Measurements from ENCODE around the gene ZNF784. TPM values are rescaled to one million over a fixed set of nuclear protein-coding genes. Genes with fewer than 3 reads are reported as not detected.
A peak's percentile ranks its signal among the peaks of the same experiment; 100 is the strongest.

The ZNF784 gene
- total and polyA plus RNA-seq, 2 of the 8 experiments (the other 6 are each of a cell fraction or from before 2014, with no cell fraction given): 6.5 to 8.0 TPM

DNA sequence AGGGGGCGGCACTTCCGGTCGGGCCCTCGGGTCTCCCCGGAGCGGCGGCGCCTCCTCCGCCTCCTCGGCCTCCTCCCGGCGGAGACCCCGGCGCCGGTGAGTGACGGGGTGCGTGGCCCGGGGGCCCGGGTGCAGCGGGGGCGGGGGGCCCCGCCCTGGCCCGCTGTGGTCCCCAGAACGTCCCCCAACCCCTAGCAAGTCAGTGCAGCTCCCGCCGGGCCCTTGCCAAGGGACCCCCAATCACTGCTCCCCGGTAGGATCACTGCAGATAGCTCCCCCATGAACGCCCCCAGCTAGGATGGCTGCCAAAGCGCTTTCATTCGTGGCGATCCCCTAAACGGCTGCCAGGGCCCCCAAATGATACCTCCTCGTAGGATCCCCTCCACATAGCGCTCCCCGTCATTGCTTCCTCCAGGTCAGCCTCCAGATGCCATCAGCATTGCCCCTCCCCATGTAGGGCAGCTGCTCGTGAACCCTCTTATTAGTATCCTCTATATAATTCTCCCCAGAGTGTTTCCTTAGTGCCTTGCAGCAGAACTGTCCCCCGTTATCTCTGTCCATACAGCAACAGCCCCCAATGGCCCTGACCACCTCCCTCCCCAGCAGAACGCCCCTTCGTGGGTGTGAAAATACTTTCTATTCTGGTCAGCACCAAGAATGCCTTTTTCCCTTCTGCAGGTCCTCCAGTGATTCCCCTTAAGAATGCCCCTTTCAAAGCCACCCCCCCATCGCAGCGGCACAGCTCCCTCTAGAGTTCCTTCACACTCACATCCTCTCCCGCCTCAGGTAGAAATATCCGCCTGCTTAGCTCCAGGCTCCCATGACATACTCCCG lies 18.5 kb downstream of the ZNF784 start, which contains the start of gene ZNF865:
Gene ZNF865, plus strand, starts transcription at position 11 of the 834 bp plus-strand sequence. CDS start 7,972 bp downstream, outside the sequence.
- Histone ChIP-seq H3K4me3 (ENCODE audit: extremely low read depth in 1 of 4, insufficient read depth in 2 of 4, low read depth in 3 of 4, low read length in 4 of 4) (peak within 1 kb of the TSS; percentile 54 to 93 (median 88)), H4K5ac (ENCODE audit: insufficient read length, low read depth, low read length) (peak within 1 kb of the TSS; percentile 96), H3K4me2 (ENCODE audit: insufficient read depth in 1 of 2, low read depth in 2 of 2, low read length in 2 of 2) (peak within 1 kb of the TSS; percentile 61 to 93), H3K27me3 (replicated peaks in 1 of 4; ENCODE audit: control insufficient read depth in 3 of 4, extremely low read depth in 1 of 4, insufficient read depth in 3 of 4, low read length in 3 of 4) (no peaks in the 10 kb centered on the region), H3K4me1 (replicated peaks in 1 of 4; ENCODE audit: control insufficient read depth in 3 of 4, insufficient read depth in 4 of 4, low read length in 3 of 4) (peaks cover 0 to 14% (median 8%) of the 10 kb centered on the region in 4 experiments; a peak in 6 of 7 replicates), H2BK5ac (ENCODE audit: low read depth, low read length) (peak within 1 kb of the TSS; percentile 96), H4K8ac (ENCODE audit: extremely low read depth, insufficient read depth, low read length) (peak within 1 kb of the TSS; percentile 83), H3K36me3 (ENCODE audit: control insufficient read depth in 2 of 4, insufficient read depth in 4 of 4, low read length in 3 of 4) (peaks cover 0 to 3% (median 0%) of the 10 kb centered on the region in 4 experiments; a peak in 1 of 8 replicates), H2BK20ac (ENCODE audit: low read length) (peak within 1 kb of the TSS; percentile 66; the same call in 1 of the 2 replicates), H3K23me2 (ENCODE audit: low read depth, low read length) (peaks cover 13% of the 10 kb centered on the region), H2BK15ac (ENCODE audit: low read length) (peak within 1 kb of the TSS; percentile 95; the same call in 1 of the 2 replicates), H2BK12ac (ENCODE audit: low read depth, low read length) (0 out of 2 replicates have a peak within 1 kb of the TSS, but pooled peaks have one; percentile 80), H3K18ac (ENCODE audit: extremely low read depth, low read length) (peak within 1 kb of the TSS; percentile 98), H3K23ac (ENCODE audit: insufficient read length) (no peak within 1 kb of the TSS), H3K14ac (ENCODE audit: insufficient read length) (peak within 1 kb of the TSS; percentile 1), H3K56ac (replicated peaks; ENCODE audit: insufficient read length, low read depth, low read length) (peak within 1 kb of the TSS; percentile 95), H2AFZ (ENCODE audit: low read length) (no peak within 1 kb of the TSS; the same call in 1 of the 2 replicates), H3K79me1 (ENCODE audit: low read depth, low read length) (peaks cover 5% of the 10 kb centered on the region), H3K79me2 (ENCODE audit: control insufficient read depth in 1 of 2, insufficient read depth in 2 of 2, low read length in 2 of 2) (peaks cover 0 to 10% of the 10 kb centered on the region in 2 experiments; a peak in 2 of 4 replicates), H2BK120ac (replicated peaks; ENCODE audit: low read depth, low read length) (peak within 1 kb of the TSS; percentile 86), H3K27ac (ENCODE audit: low read depth, low read length) (peak within 1 kb of the TSS; percentile 80), H4K20me1 (replicated peaks in 1 of 2; ENCODE audit: control insufficient read depth in 1 of 2, insufficient read depth in 2 of 2, low read length in 2 of 2) (peaks cover 2 to 19% of the 10 kb centered on the region in 2 experiments), H3K9me3 (ENCODE audit: insufficient read depth in 2 of 2, low read depth in 1 of 2, low read length in 1 of 2) (no peaks in the 10 kb centered on the region), H3K4ac (replicated peaks; ENCODE audit: insufficient read length, low read depth, low read length) (peak within 1 kb of the TSS; percentile 74), H4K91ac (replicated peaks; ENCODE audit: insufficient read length, low read length) (peak within 1 kb of the TSS; percentile 98), H3K9ac (replicated peaks in 1 of 4; ENCODE audit: extremely low read depth in 1 of 4, low read depth in 3 of 4, low read length in 3 of 4) (peak within 1 kb of the TSS; percentile 59 to 66 (median 62)), H2AK5ac (ENCODE audit: low read depth, low read length) (no peak within 1 kb of the TSS)
- FAIRE-seq (peak; percentile 74), DNase-seq (ENCODE audit: low read depth in 1 of 2, low spot score in 2 of 2) (peak in 1 of 2 experiments; percentile 72)
- ChIA-PET POLR2A (ENCODE audit: partially characterized antibody) (interaction anchor here (0.6 to 3.6 kb wide), 15 partner anchors 11 to 121 kb away, joined by 3 to 25 read pairs (median 4); partner anchors contain the start of genes NAT14, U2AF2, ZNF579 and ZNF784), CTCF (ENCODE audit: partially characterized antibody) (interaction anchor here (0.6 to 2.3 kb wide), 28 partner anchors 9 to 447 kb away, joined by 3 to 22 read pairs (median 5); partner anchors contain the start of genes NAT14 and ZNF784)
- WGBS, 2 experiments (ENCODE audit: extremely low coverage in 1 of 2, insufficient coverage in 1 of 2, insufficient read length in 1 of 2, insufficient replicate concordance in 2 of 2, low coverage in 1 of 2, low lambda C conversion rate in 2 of 2, missing lambda C conversion rate in 1 of 2): 4% methylated on average over 18 of the region's 44 CpGs; no CpG with 5 or more reads in 1 of the 2 experiments
- TF ChIP-seq KDM1A (IDR thresholded peaks at IDR 0.05; ENCODE audit: borderline replicate concordance, low read length) (no peak), RFX5 (IDR thresholded peaks at IDR 0.05; ENCODE audit: borderline replicate concordance, low read depth, low read length) (peak; percentile 54; the same call in 1 of the 2 replicates), SIN3A (conservative IDR thresholded peaks at IDR 0.05 in 1 of 2, IDR thresholded peaks at IDR 0.05 in 1 of 2; ENCODE audit: low read depth in 1 of 2, low read length in 2 of 2) (peak; percentile 39 to 75; a peak in 2 of 4 replicates), YY1 (IDR thresholded peaks at IDR 0.05; ENCODE audit: low read depth, low read length) (0 out of 2 replicates have a peak, but pooled peaks have one; percentile 9), TEAD4 (IDR thresholded peaks at IDR 0.05; ENCODE audit: low read depth, low read length) (0 out of 2 replicates have a peak, but pooled peaks have one; percentile 7), EZH2 (IDR thresholded peaks at IDR 0.05; ENCODE audit: low read depth, low read length, severe bottlenecking) (no peak), GABPA (IDR thresholded peaks at IDR 0.05; ENCODE audit: borderline replicate concordance, insufficient read depth, low read length) (no peak), SAP30 (IDR thresholded peaks at IDR 0.05; ENCODE audit: insufficient read depth, insufficient replicate concordance, low read length) (peak; percentile 65)
- TF ChIP-seq, protein P1, sequence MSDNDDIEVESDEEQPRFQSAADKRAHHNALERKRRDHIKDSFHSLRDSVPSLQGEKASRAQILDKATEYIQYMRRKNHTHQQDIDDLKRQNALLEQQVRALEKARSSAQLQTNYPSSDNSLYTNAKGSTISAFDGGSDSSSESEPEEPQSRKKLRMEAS (IDR thresholded peaks at IDR 0.05): peak; percentile 75
